GM12878 (cell line): ENCODE data around the gene NPHS1.

Source experiments
- ETV6 ChIP-seq, 2 experiments: fragments of 450-650 bp in 1 of 2; IDR thresholded peaks in 1 of 2; conservative IDR thresholded peaks in 1 of 2; 2 replicates each; pipeline ENCODE4 v1.6.1; 2014; ENCODE audit warnings: antibody characterized with exemption in 1 of 2, borderline replicate concordance in 1 of 2, low read depth in 1 of 2, mild to moderate bottlenecking in 1 of 2, moderate library complexity in 1 of 2
- GABPA ChIP-seq: IDR thresholded peaks from 2 replicates; pipeline ENCODE4 v1.6.1; 2014; ENCODE audit warnings: antibody characterized with exemption, low read depth, mild to moderate bottlenecking, inconsistent platforms
- REST ChIP-seq: IDR thresholded peaks from 2 replicates; pipeline ENCODE4 v1.6.1; 2012; ENCODE audit warnings: mild to moderate bottlenecking, low read depth, low read length

GRCh38 chr19:35859414-35859813 is 7.1 kb upstream of the NPHS1 start:
- TF ChIP-seq GABPA, result no peak
- no peak for TF ChIP-seq ETV6 (conservative IDR thresholded peaks at IDR 0.05 in 1 of 2, IDR thresholded peaks at IDR 0.05 in 1 of 2; ENCODE audit: borderline replicate concordance in 1 of 2, low read depth in 1 of 2)
- TF ChIP-seq REST, result no peak
